HUES6 (cell line): ENCODE results near the gene ZNF148.

Experiments used
- H3K27ac ChIP-seq: 2 replicates; pipeline ENCODE4 v1.7.0; 2013; ENCODE audit warnings: low read depth, mild to moderate bottlenecking, low read length, inconsistent platforms
- H3K27me3 ChIP-seq: 2 replicates; pipeline ENCODE4 v1.6.1; 2013; ENCODE audit warnings: low read length; ENCODE audit not compliant: control insufficient read depth, insufficient read depth
- H3K36me3 ChIP-seq: 2 replicates; pipeline ENCODE4 v1.6.1; 2013; ENCODE audit warnings: low read length; ENCODE audit not compliant: control insufficient read depth, insufficient read depth
- H3K4me1 ChIP-seq: 2 replicates; pipeline ENCODE4 v1.6.1; 2013; ENCODE audit warnings: low read length; ENCODE audit not compliant: control insufficient read depth, insufficient read depth
- H3K4me3 ChIP-seq: 2 replicates; pipeline ENCODE4 v1.5.1; 2013; ENCODE audit warnings: low read depth, low read length
- H3K9ac ChIP-seq: one replicate; pipeline ENCODE4 v1.6.1; 2013; ENCODE audit warnings: mild to moderate bottlenecking, low read length
- H3K9me3 ChIP-seq: 2 replicates; pipeline ENCODE4 v1.6.1; 2013; ENCODE audit warnings: low read depth, low read length; ENCODE audit not compliant: control insufficient read depth, insufficient read depth

Gene ZNF148

GRCh38 chr3:125281381-125281780 lies 93.7 kb downstream of the ZNF148 start:
- Histone ChIP-seq H3K4me1 (peaks cover 32% of the 10 kb centered on the region), H3K27ac (0 out of 2 replicates have a peak overlapping the region, but pooled peaks have one; percentile 43), H3K36me3 (no peaks in the 10 kb centered on the region), H3K27me3 (no peaks in the 10 kb centered on the region), H3K9me3 (no peaks in the 10 kb centered on the region), H3K9ac (no peak overlapping the region), H3K4me3 (no peak overlapping the region)

- no peaks in the 10 kb centered on the region for H3K36me3 ChIP-seq
- no peak overlapping the region for H3K27ac ChIP-seq
- no peak overlapping the region for H3K9ac ChIP-seq
- H3K9me3 ChIP-seq: no peaks in the 10 kb centered on the region
- H3K4me3 ChIP-seq: no peak overlapping the region
- H3K4me1 ChIP-seq: peaks cover 32% of the 10 kb centered on the region
- no peaks in the 10 kb centered on the region for H3K27me3 ChIP-seq
Measured at GRCh38 chr3:125280668-125281361, 94.3 kb downstream of the ZNF148 start.

GRCh38 chr3:125278155-125278554 lies 97.0 kb downstream of the ZNF148 start:
- H3K4me3 ChIP-seq: no peak overlapping the region
- no peak overlapping the region for H3K9ac ChIP-seq
- H3K9me3 ChIP-seq: no peaks in the 10 kb centered on the region
- no peaks in the 10 kb centered on the region for H3K27me3 ChIP-seq
- no peaks in the 10 kb centered on the region for H3K36me3 ChIP-seq
- peak overlapping the region; percentile 33; the same call in 1 of the 2 replicates for H3K27ac ChIP-seq
- H3K4me1 ChIP-seq: peaks cover 32% of the 10 kb centered on the region

- Histone ChIP-seq H3K27me3 (no peaks in the 10 kb centered on the region), H3K9me3 (no peaks in the 10 kb centered on the region), H3K27ac (no peak overlapping the region), H3K36me3 (0 out of 2 replicates have a peak, but pooled peaks cover 4% of the 10 kb centered on the region), H3K4me3 (no peak overlapping the region), H3K4me1 (peaks cover 6% of the 10 kb centered on the region; the same call in 1 of the 2 replicates), H3K9ac (no peak overlapping the region)
Measured at GRCh38 chr3:125271127-125271526, 104.0 kb downstream of the ZNF148 start.

- Histone ChIP-seq H3K9me3 (no peaks in the 10 kb centered on the region), H3K9ac (no peak overlapping the region), H3K4me3 (no peak overlapping the region), H3K4me1 (peaks cover 6% of the 10 kb centered on the region; the same call in 1 of the 2 replicates), H3K27ac (no peak overlapping the region), H3K36me3 (peaks cover 7% of the 10 kb centered on the region; the same call in 1 of the 2 replicates), H3K27me3 (no peaks in the 10 kb centered on the region)
Measured at GRCh38 chr3:125267460-125267859, 107.7 kb downstream of the ZNF148 start.

- Histone ChIP-seq H3K9ac (no peak overlapping the region), H3K9me3 (no peaks in the 10 kb centered on the region), H3K27ac (no peak overlapping the region), H3K27me3 (no peaks in the 10 kb centered on the region), H3K4me1 (peaks cover 6% of the 10 kb centered on the region; the same call in 1 of the 2 replicates), H3K36me3 (peaks cover 6% of the 10 kb centered on the region; the same call in 1 of the 2 replicates), H3K4me3 (no peak overlapping the region)
Measured at GRCh38 chr3:125266971-125267370, 108.2 kb downstream of the ZNF148 start.

- Histone ChIP-seq H3K4me1 (no peaks in the 10 kb centered on the region), H3K36me3 (peaks cover 6% of the 10 kb centered on the region; the same call in 1 of the 2 replicates), H3K9me3 (0 out of 2 replicates have a peak, but pooled peaks cover under 1% of the 10 kb centered on the region), H3K27me3 (no peaks in the 10 kb centered on the region), H3K4me3 (no peak overlapping the region), H3K27ac (no peak overlapping the region), H3K9ac (no peak overlapping the region)
Measured at GRCh38 chr3:125262161-125262560, 113.0 kb downstream of the ZNF148 start.

- Histone ChIP-seq H3K27ac (no peak overlapping the region), H3K36me3 (peaks cover 6% of the 10 kb centered on the region; the same call in 1 of the 2 replicates), H3K27me3 (no peaks in the 10 kb centered on the region), H3K4me3 (no peak overlapping the region), H3K9me3 (peaks cover 6% of the 10 kb centered on the region; the same call in 1 of the 2 replicates), H3K4me1 (no peaks in the 10 kb centered on the region), H3K9ac (no peak overlapping the region)
Measured at GRCh38 chr3:125261031-125261430, 114.1 kb downstream of the ZNF148 start.

- H3K27me3 ChIP-seq: no peaks in the 10 kb centered on the region
- peaks cover 6% of the 10 kb centered on the region; the same call in 1 of the 2 replicates for H3K36me3 ChIP-seq
- peaks cover 6% of the 10 kb centered on the region; the same call in 1 of the 2 replicates for H3K9me3 ChIP-seq
- H3K4me3 ChIP-seq: no peak overlapping the region
- H3K27ac ChIP-seq: no peak overlapping the region
- no peaks in the 10 kb centered on the region for H3K4me1 ChIP-seq
- no peak overlapping the region for H3K9ac ChIP-seq
Measured at GRCh38 chr3:125260158-125260557, 115.0 kb downstream of the ZNF148 start.

GRCh38 chr3:125257536-125257935 lies 117.6 kb downstream of the ZNF148 start:
- Histone ChIP-seq H3K27ac (no peak overlapping the region), H3K4me1 (no peaks in the 10 kb centered on the region), H3K9me3 (peaks cover 6% of the 10 kb centered on the region; the same call in 1 of the 2 replicates), H3K4me3 (no peak overlapping the region), H3K36me3 (0 out of 2 replicates have a peak, but pooled peaks cover 2% of the 10 kb centered on the region), H3K9ac (no peak overlapping the region), H3K27me3 (no peaks in the 10 kb centered on the region)

GRCh38 chr3:125256675-125257074 lies 118.5 kb downstream of the ZNF148 start:
- Histone ChIP-seq H3K4me3 (no peak overlapping the region), H3K27me3 (no peaks in the 10 kb centered on the region), H3K9ac (no peak overlapping the region), H3K4me1 (no peaks in the 10 kb centered on the region), H3K36me3 (0 out of 2 replicates have a peak, but pooled peaks cover 2% of the 10 kb centered on the region), H3K9me3 (peaks cover 6% of the 10 kb centered on the region; the same call in 1 of the 2 replicates), H3K27ac (no peak overlapping the region)
